HepG2 (cell line): ENCODE measurements around the gene GABRB1. TPM values are rescaled to one million over a fixed set of nuclear protein-coding genes. Genes with fewer than 3 reads are reported as not detected.

Experiments
- ATAC-seq: fragments of 200-7000 bp; cut with Tn5 transposase; 3 replicates; pipeline ENCODE4 v1.9.1; 2020; ENCODE audit warnings: mild to moderate bottlenecking, moderate library complexity
- BruUV-seq: library from RNA; stranded (reverse); fragments of 400-500 nt; replicated peaks from 2 replicates; lab custom pipeline; 2021; lab: Mats Ljungman, UMichigan
- CTCF ChIA-PET: fragments of 300-600 bp; formaldehyde crosslinking; extraction: SDS; loops from one replicate; lab custom pipeline; 2021; ENCODE audit warnings: low total read pairs, inconsistent platforms, low intra/inter-chr PET ratio; lab: Yijun Ruan, JAX
- POLR2A ChIA-PET: fragments of 350-600 bp; sonication (Branson Sonifier 250); formaldehyde crosslinking; loops from one replicate; lab custom pipeline; 2020; ENCODE audit warnings: antibody characterized with exemption, inconsistent platforms; lab: Yijun Ruan, JAX
- DNase-seq: peaks from one replicate; pipeline ENCODE4 v3.0.0-alpha.2; 2015; ENCODE audit warnings: low spot score
- FAIRE-seq: peaks from 3 replicates; lab custom pipeline; 2011; peaks lifted over from hg19 to GRCh38; lab: Jason Lieb, UNC
- H2AFZ ChIP-seq: one replicate; pipeline ENCODE4 v1.6.1; 2011; ENCODE audit warnings: low read length, inconsistent platforms
- H3K27ac ChIP-seq: fragments of 300-600 bp; 3 replicates; pipeline ENCODE4 v1.8.0; 2011; ENCODE audit warnings: mixed run types, mild to moderate bottlenecking, mixed read lengths, low read length, inconsistent platforms; ENCODE audit not compliant: insufficient read depth; ENCODE audit errors: extremely low read length
- H3K27me3 ChIP-seq, 2 experiments: fragments of 200-600 bp in 1 of 2; 2 replicates in 1 of 2; 3 replicates in 1 of 2; pipeline versions ENCODE4 v1.6.0 to v1.8.0; 2011; ENCODE audit warnings: low read length in 2 of 2, mild to moderate bottlenecking in 2 of 2, moderate library complexity in 2 of 2, inconsistent platforms in 1 of 2; ENCODE audit not compliant: insufficient read depth in 2 of 2, control insufficient read depth in 1 of 2
- H3K36me3 ChIP-seq, 2 experiments: fragments of 200-600 bp in 1 of 2; replicated peaks in 1 of 2; 2 replicates in 1 of 2; 3 replicates in 1 of 2; pipeline versions ENCODE4 v1.5.1 to v1.8.0; 2011; ENCODE audit warnings: low read length in 2 of 2, inconsistent platforms in 1 of 2; ENCODE audit not compliant: insufficient read depth in 2 of 2, control insufficient read depth in 1 of 2
- H3K4me1 ChIP-seq: 2 replicates; pipeline ENCODE4 v1.5.1; 2012; ENCODE audit warnings: low read length, inconsistent platforms; ENCODE audit not compliant: insufficient read depth
- H3K4me2 ChIP-seq: 2 replicates; pipeline ENCODE4 v1.6.0; 2011; ENCODE audit warnings: low read depth, low read length, inconsistent platforms
- H3K4me3 ChIP-seq, 3 experiments: fragments of 200-600 bp in 1 of 3; sonication (generic), shearing (Covaris generic) in 1 of 3; replicated peaks in 1 of 3; 2 replicates each; pipeline ENCODE4 v1.5.1; 2011 to 2016; ENCODE audit warnings: low read length in 3 of 3, inconsistent platforms in 2 of 3, low read depth in 2 of 3, mild to moderate bottlenecking in 2 of 3, control low read depth in 1 of 3, mixed read lengths in 1 of 3; ENCODE audit not compliant: insufficient read depth in 1 of 3
- H3K79me2 ChIP-seq: one replicate; pipeline ENCODE4 v1.6.1; 2011; ENCODE audit warnings: low read length, inconsistent platforms; ENCODE audit not compliant: insufficient read depth
- H3K9ac ChIP-seq: 2 replicates; pipeline ENCODE4 v1.6.0; 2011; ENCODE audit warnings: mild to moderate bottlenecking, low read depth, low read length, inconsistent platforms; ENCODE audit not compliant: insufficient read depth
- H3K9me3 ChIP-seq: 2 replicates; pipeline ENCODE4 v1.5.1; 2012; ENCODE audit warnings: mild to moderate bottlenecking, low read length
- H4K20me1 ChIP-seq: 2 replicates; pipeline ENCODE4 v1.6.0; 2011; ENCODE audit warnings: inconsistent platforms, mild to moderate bottlenecking, low read length, moderate library complexity; ENCODE audit not compliant: insufficient read depth
- BRCA1 ChIP-seq: sonication (generic); formaldehyde crosslinking; IDR thresholded peaks from 2 replicates; pipeline ENCODE4 v1.4.0; 2020; ENCODE audit warnings: missing genetic modification reagents
- CCDC6 ChIP-seq: sonication (generic); formaldehyde crosslinking; IDR thresholded peaks from 2 replicates; pipeline ENCODE4 v1.8.1; 2022; ENCODE audit warnings: mild to moderate bottlenecking, missing genetic modification reagents, moderate library complexity
- FOXM1 ChIP-seq: sonication (generic); formaldehyde crosslinking; IDR thresholded peaks from 2 replicates; pipeline ENCODE4 v1.5.0; 2020; ENCODE audit warnings: missing genetic modification reagents
- FOXO1 ChIP-seq: sonication (generic); formaldehyde crosslinking; IDR thresholded peaks from 2 replicates; pipeline ENCODE4 v1.4.0; 2020; ENCODE audit warnings: missing genetic modification reagents
- HNF1B ChIP-seq: sonication (generic); formaldehyde crosslinking; IDR thresholded peaks from 2 replicates; pipeline ENCODE4 v1.5.1; 2020; ENCODE audit warnings: mild to moderate bottlenecking, moderate library complexity, missing genetic modification reagents
- HOXA3 ChIP-seq: sonication (generic); formaldehyde crosslinking; IDR thresholded peaks from 2 replicates; pipeline ENCODE4 v1.5.0; 2020; ENCODE audit warnings: missing genetic modification reagents
- KAT7 ChIP-seq: IDR thresholded peaks from 2 replicates; pipeline ENCODE4 v1.6.1; 2018; ENCODE audit warnings: borderline replicate concordance, missing compliant biosample characterization
- MAX ChIP-seq: IDR thresholded peaks from 2 replicates; pipeline ENCODE4 v1.6.1; 2012; ENCODE audit warnings: inconsistent platforms
- MIER2 ChIP-seq: IDR thresholded peaks from 2 replicates; pipeline ENCODE4 v1.6.1; 2016; ENCODE audit warnings: missing biosample characterization, missing genetic modification reagents
- MTA3 ChIP-seq: sonication (generic); formaldehyde crosslinking; IDR thresholded peaks from 2 replicates; pipeline ENCODE4 v1.4.0; 2020; ENCODE audit warnings: missing genetic modification reagents
- NR2F2 ChIP-seq: IDR thresholded peaks from 2 replicates; pipeline ENCODE4 v1.6.1; 2012; ENCODE audit warnings: low read depth, inconsistent platforms, borderline replicate concordance
- RAD51 ChIP-seq: fragments of 450-650 bp; IDR thresholded peaks from 2 replicates; pipeline ENCODE4 v1.6.1; 2016; ENCODE audit warnings: borderline replicate concordance
- SRSF4 ChIP-seq: fragments of 200-400 bp; formaldehyde crosslinking; IDR thresholded peaks from one replicate; pipeline ENCODE4 v1.6.1; 2018; ENCODE audit warnings: mild to moderate bottlenecking, low read depth, low read length, moderate library complexity; ENCODE audit not compliant: poor library complexity, severe bottlenecking
- ZBTB10 ChIP-seq: sonication (generic); formaldehyde crosslinking; IDR thresholded peaks from 2 replicates; pipeline ENCODE4 v1.4.0; 2020; ENCODE audit warnings: missing genetic modification reagents, borderline replicate concordance
- ZMAT3 ChIP-seq: sonication (generic); formaldehyde crosslinking; conservative IDR thresholded peaks from 2 replicates; pipeline ENCODE4 v1.7.0; 2021; ENCODE audit warnings: missing genetic modification reagents
- ZMAT5 ChIP-seq: sonication (generic); formaldehyde crosslinking; IDR thresholded peaks from 2 replicates; pipeline ENCODE4 v1.5.0; 2020; ENCODE audit warnings: mild to moderate bottlenecking, low read depth, missing genetic modification reagents, borderline replicate concordance
- ZNF343 ChIP-seq: sonication (generic); formaldehyde crosslinking; IDR thresholded peaks from 2 replicates; pipeline ENCODE4 v1.4.0; 2020; ENCODE audit warnings: mild to moderate bottlenecking, missing genetic modification reagents
- in situ Hi-C: cut with HindIII; loops from 2 replicates; pipeline ENCODE4 v1.10.0; 2017; ENCODE audit warnings: low pct_unique_long_range_greater_than_20kb; ENCODE audit not compliant: extremely low pct_ligation_motif_present
- intact Hi-C: fragments of 100-400 bp; cut with micrococcal nuclease; formaldehyde crosslinking; loops from one replicate; pipeline ENCODE4 v1.10.0; 2022; ENCODE audit not compliant: unreplicated experiment
- polyA plus RNA-seq, 8 experiments: library from polyadenylated mRNA; depleted of rRNA in 3 of 8; stranded (reverse) in 7 of 8; unstranded in 1 of 8; fragments of >200 nt; fragmentation: Illumina TruSeq in 4 of 8; extraction: Trizol in 4 of 8; gene quantifications; 2 replicates each; pipeline versions ENCODE4 v1.2.1 to v1.2.3, GENCODE V29; 2011 to 2016; ENCODE audit warnings: low read depth in 4 of 8, missing spikeins in 1 of 8, mixed read lengths in 1 of 8; ENCODE audit not compliant: insufficient read depth in 1 of 8
- total RNA-seq, 5 experiments: library from RNA; depleted of rRNA; stranded (reverse); fragments of >200 nt; fragmentation: Illumina TruSeq; extraction: Trizol; gene quantifications; 2 replicates each; pipeline ENCODE4 v1.2.3, GENCODE V29; 2016; ENCODE audit warnings: low read depth in 1 of 5

Gene GABRB1
- total and polyA plus RNA-seq, 2 of the 13 experiments (the other 11 are each of a cell fraction or from before 2014, with no cell fraction given) = not detected

GRCh38 chr4:47195706-47196105 lies 164.3 kb downstream of the GABRB1 start:
- CTCF ChIA-PET = no interaction called here
- Histone ChIP-seq H3K27ac (no peak overlapping the region), H3K27me3 (no peaks in the 10 kb centered on the region; a peak in 1 of 5 replicates), H3K4me3 (no peak overlapping the region)
- TF ChIP-seq HNF1B = no peak
- TF ChIP-seq BRCA1 = no peak
- TF ChIP-seq HOXA3 = no peak
- no peak for TF ChIP-seq ZMAT5
- TF ChIP-seq MIER2 = no peak
- no peak for TF ChIP-seq NR2F2
- no peak for TF ChIP-seq MAX
- TF ChIP-seq FOXO1 (CRISPR knock-in tag) = no peak
- no peak for TF ChIP-seq RAD51
- no peak for TF ChIP-seq MTA3
- TF ChIP-seq CCDC6 (CRISPR knock-in tag) = no peak
- TF ChIP-seq ZMAT3 (CRISPR knock-in tag) = no peak
- no peak for TF ChIP-seq ZNF343 (CRISPR knock-in tag)
- no peak for TF ChIP-seq FOXM1 (CRISPR knock-in tag)
- no peak for TF ChIP-seq ZBTB10
- TF ChIP-seq SRSF4 = no peak
- TF ChIP-seq KAT7 (CRISPR knock-in tag) = no peak
- TF ChIP-seq, all 625 proteins: peak for 0
- H2AFZ ChIP-seq = no peak overlapping the region
- H3K79me2 ChIP-seq = no peaks in the 10 kb centered on the region
- FAIRE-seq = no peak
- H3K9me3 ChIP-seq = no peaks in the 10 kb centered on the region
- DNase-seq = no peak
- intact Hi-C loops (no loop called here), in situ Hi-C loops (no loop called here)
- H3K36me3 ChIP-seq = no peaks in the 10 kb centered on the region
- no peaks in the 10 kb centered on the region for H4K20me1 ChIP-seq
- ATAC-seq = no peak
- no TSS peak for BruUV-seq
- no peaks in the 10 kb centered on the region for H3K4me1 ChIP-seq
- POLR2A ChIA-PET = no interaction called here
- no peak overlapping the region for H3K4me2 ChIP-seq
- no peak overlapping the region for H3K9ac ChIP-seq
